ENCODE measurements around the gene CRKL. TPM values are rescaled to one million over a fixed set of nuclear protein-coding genes. Genes with fewer than 3 reads are reported as not detected.

CRKL gene
- total RNA-seq, 1 donor from 2014 or later, result 59.6 TPM

DNA sequence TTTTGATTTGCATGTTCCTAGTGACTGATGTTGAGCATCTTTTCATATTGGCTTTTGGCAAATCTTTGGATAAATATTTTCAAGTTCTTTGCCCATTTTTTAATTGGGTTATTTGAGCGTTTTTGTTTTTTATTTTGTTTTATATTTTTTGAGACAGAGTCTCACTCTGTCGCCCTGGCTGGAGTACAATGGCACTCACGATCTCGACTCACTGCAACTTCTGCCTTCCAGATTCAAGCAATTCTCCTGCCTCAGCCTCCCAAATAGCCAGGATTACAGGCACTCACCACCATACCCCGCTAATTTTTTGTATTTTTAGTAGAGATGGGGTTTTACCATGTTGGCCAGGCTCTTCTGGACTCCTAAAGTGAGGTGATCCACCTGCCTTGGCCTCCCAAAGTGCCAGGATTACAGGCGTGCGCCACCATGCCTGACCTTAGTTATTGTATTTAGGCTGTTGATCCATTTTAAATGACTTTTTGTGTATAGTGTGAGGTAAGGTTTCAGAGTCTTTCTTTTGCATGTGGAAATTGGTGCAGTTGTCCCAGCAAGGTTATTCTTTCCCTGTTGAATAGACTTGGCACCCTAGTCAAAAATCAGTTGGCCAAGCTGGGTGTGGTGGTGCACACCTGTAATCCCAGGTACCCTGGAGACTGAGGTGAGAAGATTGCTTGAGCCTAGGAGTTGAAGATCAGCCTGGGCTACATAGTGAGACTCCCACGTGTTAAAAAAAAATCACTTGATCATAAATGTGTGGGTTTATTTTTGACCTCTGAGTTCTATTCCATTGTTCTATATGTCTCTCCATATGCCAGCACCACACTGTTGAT is 26.1 kb downstream of the CRKL start:
- H3K27ac Mint-ChIP-seq (ENCODE audit: unreplicated experiment), result no peak overlapping the region
- peaks cover 3% of the 10 kb centered on the region for H3K27me3 Mint-ChIP-seq (ENCODE audit: unreplicated experiment)
- H3K4me1 Mint-ChIP-seq (ENCODE audit: low read depth, unreplicated experiment), result peaks cover 22% of the 10 kb centered on the region
- no peak for DNase-seq
- no peaks in the 10 kb centered on the region for H3K36me3 Mint-ChIP-seq (ENCODE audit: unreplicated experiment)
- TF ChIP-seq, protein P1, sequence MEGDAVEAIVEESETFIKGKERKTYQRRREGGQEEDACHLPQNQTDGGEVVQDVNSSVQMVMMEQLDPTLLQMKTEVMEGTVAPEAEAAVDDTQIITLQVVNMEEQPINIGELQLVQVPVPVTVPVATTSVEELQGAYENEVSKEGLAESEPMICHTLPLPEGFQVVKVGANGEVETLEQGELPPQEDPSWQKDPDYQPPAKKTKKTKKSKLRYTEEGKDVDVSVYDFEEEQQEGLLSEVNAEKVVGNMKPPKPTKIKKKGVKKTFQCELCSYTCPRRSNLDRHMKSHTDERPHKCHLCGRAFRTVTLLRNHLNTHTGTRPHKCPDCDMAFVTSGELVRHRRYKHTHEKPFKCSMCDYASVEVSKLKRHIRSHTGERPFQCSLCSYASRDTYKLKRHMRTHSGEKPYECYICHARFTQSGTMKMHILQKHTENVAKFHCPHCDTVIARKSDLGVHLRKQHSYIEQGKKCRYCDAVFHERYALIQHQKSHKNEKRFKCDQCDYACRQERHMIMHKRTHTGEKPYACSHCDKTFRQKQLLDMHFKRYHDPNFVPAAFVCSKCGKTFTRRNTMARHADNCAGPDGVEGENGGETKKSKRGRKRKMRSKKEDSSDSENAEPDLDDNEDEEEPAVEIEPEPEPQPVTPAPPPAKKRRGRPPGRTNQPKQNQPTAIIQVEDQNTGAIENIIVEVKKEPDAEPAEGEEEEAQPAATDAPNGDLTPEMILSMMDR (IDR thresholded peaks at IDR 0.05; ENCODE audit: partially characterized antibody, unreplicated experiment), result no peak
- peaks cover 2% of the 10 kb centered on the region for H3K9me3 Mint-ChIP-seq (ENCODE audit: unreplicated experiment)
- no peak overlapping the region for H3K4me3 Mint-ChIP-seq (ENCODE audit: unreplicated experiment)

DNA sequence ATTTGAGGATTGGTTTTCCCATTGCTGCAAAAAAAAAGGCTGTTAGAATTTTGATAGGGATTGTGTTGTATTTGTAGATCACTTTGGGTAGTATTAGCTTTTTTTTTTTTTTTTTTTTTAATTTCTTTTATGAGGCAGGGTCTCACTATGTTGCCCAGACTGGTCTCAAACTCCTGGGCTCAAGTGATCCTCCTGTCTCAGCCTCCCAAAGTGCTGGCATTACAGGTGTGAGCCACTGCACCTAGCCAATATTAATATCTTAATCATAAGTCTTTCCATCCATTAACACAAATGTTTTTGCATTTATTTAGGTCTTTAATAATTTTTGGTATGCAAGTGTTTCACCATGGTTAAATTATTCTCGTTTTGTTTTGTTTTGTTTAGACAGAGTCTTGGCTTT is 26.8 kb downstream of the CRKL start:
- peaks cover 3% of the 10 kb centered on the region for H3K27me3 Mint-ChIP-seq (ENCODE audit: unreplicated experiment)
- H3K4me1 Mint-ChIP-seq (ENCODE audit: low read depth, unreplicated experiment), result peaks cover 23% of the 10 kb centered on the region
- no peak overlapping the region for H3K4me3 Mint-ChIP-seq (ENCODE audit: unreplicated experiment)
- no peaks in the 10 kb centered on the region for H3K36me3 Mint-ChIP-seq (ENCODE audit: unreplicated experiment)
- TF ChIP-seq, protein P1 (IDR thresholded peaks at IDR 0.05; ENCODE audit: partially characterized antibody, unreplicated experiment), result no peak
- peaks cover 2% of the 10 kb centered on the region for H3K9me3 Mint-ChIP-seq (ENCODE audit: unreplicated experiment)
- no peak overlapping the region for H3K27ac Mint-ChIP-seq (ENCODE audit: unreplicated experiment)
- DNase-seq, result no peak

DNA sequence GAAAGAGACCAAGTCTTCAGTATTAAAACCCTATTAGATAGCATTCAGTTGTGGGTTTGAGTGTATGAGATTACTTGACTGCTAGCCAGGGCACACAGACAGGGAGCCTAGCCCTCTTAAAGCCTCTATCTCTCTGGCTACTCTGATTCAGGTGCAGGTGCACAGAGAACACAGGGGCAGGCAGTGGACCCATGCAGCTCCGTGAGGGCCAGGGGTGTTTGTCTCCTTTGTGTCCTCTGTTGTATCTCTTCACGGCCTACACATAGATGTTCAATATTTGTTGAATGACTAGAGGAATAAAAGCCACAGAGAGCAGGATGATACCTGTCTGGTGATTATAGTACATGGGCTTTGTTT is 28.3 kb downstream of the CRKL start:
- peaks cover 2% of the 10 kb centered on the region for H3K9me3 Mint-ChIP-seq (ENCODE audit: unreplicated experiment)
- no peak overlapping the region for H3K4me3 Mint-ChIP-seq (ENCODE audit: unreplicated experiment)
- peaks cover 18% of the 10 kb centered on the region for H3K4me1 Mint-ChIP-seq (ENCODE audit: low read depth, unreplicated experiment)
- H3K36me3 Mint-ChIP-seq (ENCODE audit: unreplicated experiment), result no peaks in the 10 kb centered on the region
- DNase-seq, result no peak
- no peak overlapping the region for H3K27ac Mint-ChIP-seq (ENCODE audit: unreplicated experiment)
- peaks cover 4% of the 10 kb centered on the region for H3K27me3 Mint-ChIP-seq (ENCODE audit: unreplicated experiment)
- TF ChIP-seq, protein P1 (IDR thresholded peaks at IDR 0.05; ENCODE audit: partially characterized antibody, unreplicated experiment), result no peak

DNA sequence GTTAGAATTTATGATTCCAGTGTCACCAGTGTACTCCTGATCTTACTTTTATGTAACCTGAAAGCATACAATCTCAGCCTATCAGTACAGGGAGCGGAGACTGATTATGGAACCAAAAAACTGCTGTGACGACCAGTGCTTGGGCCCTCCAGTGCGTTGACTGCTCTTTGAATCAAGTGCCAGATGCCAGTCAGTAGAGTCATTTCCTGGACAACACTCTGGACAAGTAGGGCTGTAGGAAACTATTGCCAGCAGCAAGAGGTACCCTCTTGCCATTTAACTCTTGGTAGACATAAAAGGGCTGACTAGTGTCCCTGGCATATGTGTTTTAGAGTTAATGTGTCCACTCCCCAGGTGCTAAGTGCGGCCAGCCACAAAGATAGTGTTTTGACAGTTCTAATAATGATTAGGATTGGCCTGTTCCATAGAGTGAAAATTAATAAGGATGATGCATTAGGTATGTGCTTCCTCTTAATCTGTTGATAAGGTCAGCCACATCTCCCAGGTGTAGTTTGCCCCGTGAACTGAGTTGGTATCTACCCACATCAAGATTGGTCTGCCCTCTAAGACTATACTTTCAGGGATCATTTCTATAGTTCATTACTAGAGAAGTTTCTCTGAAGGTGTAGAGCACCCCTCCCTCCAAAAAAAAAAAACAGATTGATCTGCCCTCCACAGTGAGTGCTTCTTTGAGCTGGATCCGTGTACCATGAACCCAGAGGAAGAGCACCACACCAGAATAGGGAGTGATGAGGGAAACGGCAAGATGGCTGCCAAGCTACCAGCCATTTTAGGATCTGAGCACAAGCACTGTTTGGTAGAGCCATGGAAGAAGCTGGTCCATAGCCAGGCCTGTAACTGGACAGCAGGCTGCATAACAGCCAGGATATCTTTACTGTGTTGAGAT is 29.1 kb downstream of the CRKL start:
- Mint-ChIP-seq H3K27me3 (ENCODE audit: unreplicated experiment) (peaks cover 4% of the 10 kb centered on the region), H3K9me3 (ENCODE audit: unreplicated experiment) (peaks cover 2% of the 10 kb centered on the region), H3K4me1 (ENCODE audit: low read depth, unreplicated experiment) (peaks cover 18% of the 10 kb centered on the region), H3K36me3 (ENCODE audit: unreplicated experiment) (no peaks in the 10 kb centered on the region), H3K4me3 (ENCODE audit: unreplicated experiment) (no peak overlapping the region), H3K27ac (ENCODE audit: unreplicated experiment) (no peak overlapping the region)
- no peak for DNase-seq
- TF ChIP-seq, protein P1 (IDR thresholded peaks at IDR 0.05; ENCODE audit: partially characterized antibody, unreplicated experiment), result no peak
